MM.1S (cell line): ENCODE measurements around the gene CPNE7.

Source experiments
- EZH2phosphoT487 ChIP-seq: fragments of 300-600 bp; sonication (generic); IDR thresholded peaks from 2 replicates; pipeline ENCODE4 v1.6.1; 2018; ENCODE audit warnings: antibody characterized with exemption, low read length
- TF ChIP-seq, protein P1 (sequence below): fragments of 300-600 bp; sonication (generic); IDR thresholded peaks from 2 replicates; pipeline ENCODE4 v1.5.1; 2016; ENCODE audit warnings: antibody characterized with exemption, low read length, mixed read lengths

DNA sequence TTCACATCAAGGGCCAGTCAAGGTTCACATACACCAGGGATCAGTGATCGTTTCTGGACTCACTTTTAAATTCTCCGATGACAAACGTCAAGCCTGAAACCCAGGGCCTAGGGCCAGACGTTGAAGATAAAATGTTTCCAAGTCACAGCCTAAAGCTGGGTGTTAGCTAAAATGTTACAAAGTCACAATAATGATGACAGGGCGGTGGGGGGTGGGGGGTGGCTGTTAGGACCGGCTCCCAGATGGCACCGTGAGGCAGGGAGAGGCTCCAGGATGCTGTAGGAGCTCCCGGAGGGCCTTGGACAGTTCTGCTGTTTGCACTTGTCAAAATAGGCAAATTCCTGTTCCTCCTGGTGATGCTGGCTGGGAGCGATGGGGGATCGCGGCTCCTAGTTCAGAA is 31.4 kb upstream of the CPNE7 start:
- TF ChIP-seq, protein P1, sequence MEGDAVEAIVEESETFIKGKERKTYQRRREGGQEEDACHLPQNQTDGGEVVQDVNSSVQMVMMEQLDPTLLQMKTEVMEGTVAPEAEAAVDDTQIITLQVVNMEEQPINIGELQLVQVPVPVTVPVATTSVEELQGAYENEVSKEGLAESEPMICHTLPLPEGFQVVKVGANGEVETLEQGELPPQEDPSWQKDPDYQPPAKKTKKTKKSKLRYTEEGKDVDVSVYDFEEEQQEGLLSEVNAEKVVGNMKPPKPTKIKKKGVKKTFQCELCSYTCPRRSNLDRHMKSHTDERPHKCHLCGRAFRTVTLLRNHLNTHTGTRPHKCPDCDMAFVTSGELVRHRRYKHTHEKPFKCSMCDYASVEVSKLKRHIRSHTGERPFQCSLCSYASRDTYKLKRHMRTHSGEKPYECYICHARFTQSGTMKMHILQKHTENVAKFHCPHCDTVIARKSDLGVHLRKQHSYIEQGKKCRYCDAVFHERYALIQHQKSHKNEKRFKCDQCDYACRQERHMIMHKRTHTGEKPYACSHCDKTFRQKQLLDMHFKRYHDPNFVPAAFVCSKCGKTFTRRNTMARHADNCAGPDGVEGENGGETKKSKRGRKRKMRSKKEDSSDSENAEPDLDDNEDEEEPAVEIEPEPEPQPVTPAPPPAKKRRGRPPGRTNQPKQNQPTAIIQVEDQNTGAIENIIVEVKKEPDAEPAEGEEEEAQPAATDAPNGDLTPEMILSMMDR, result no peak
- TF ChIP-seq EZH2phosphoT487, result no peak
